IPS-NIHi7 (cell line): Measurements from ENCODE around the gene NKX6-1.

ENCODE experiments used
- DNase-seq: peaks from one replicate; pipeline ENCODE4 v3.0.0; 2012; ENCODE audit warnings: mixed read lengths; ENCODE audit errors: extremely low spot score

NKX6-1 gene

GRCh38 chr4:84498935-84499623, at the start of gene NKX6-1:
NKX6-1 (minus strand) TSS chr4:84499292; CDS start chr4:84498228, 1,064 bp downstream.
- peak; percentile 98 for DNase-seq

- DNase-seq: no peak
Observed at GRCh38 chr4:84547211-84547610, 48.1 kb upstream of the NKX6-1 start.

GRCh38 chr4:84545093-84545492, 46.0 kb upstream of the NKX6-1 start:
- DNase-seq: no peak

GRCh38 chr4:84535901-84536300, 36.8 kb upstream of the NKX6-1 start:
- DNase-seq: no peak

- no peak for DNase-seq
Observed at GRCh38 chr4:84531689-84532088, 32.6 kb upstream of the NKX6-1 start.

- no peak for DNase-seq
Observed at GRCh38 chr4:84530871-84531270, 31.8 kb upstream of the NKX6-1 start.

GRCh38 chr4:84530454-84530853, 31.4 kb upstream of the NKX6-1 start:
- DNase-seq: no peak

GRCh38 chr4:84529169-84529751, 30.2 kb upstream of the NKX6-1 start:
- DNase-seq: peak; percentile 21

- DNase-seq: no peak
Observed at GRCh38 chr4:84527391-84527790, 28.3 kb upstream of the NKX6-1 start.

- no peak for DNase-seq
Observed at GRCh38 chr4:84515075-84515474, 16.0 kb upstream of the NKX6-1 start.

- DNase-seq: no peak
Observed at GRCh38 chr4:84512277-84512676, 13.2 kb upstream of the NKX6-1 start.

- DNase-seq: no peak
Observed at GRCh38 chr4:84511703-84512102, 12.6 kb upstream of the NKX6-1 start.

GRCh38 chr4:84507941-84508340, 8.8 kb upstream of the NKX6-1 start:
- no peak for DNase-seq

GRCh38 chr4:84504821-84505220, 5.7 kb upstream of the NKX6-1 start:
- no peak for DNase-seq

GRCh38 chr4:84503495-84504437, 4.7 kb upstream of the NKX6-1 start:
- DNase-seq: peak; percentile 78

GRCh38 chr4:84502955-84503373, 3.9 kb upstream of the NKX6-1 start:
- no peak for DNase-seq

GRCh38 chr4:84502333-84502954, 3.4 kb upstream of the NKX6-1 start:
- DNase-seq: no peak

GRCh38 chr4:84501721-84502267, 2.7 kb upstream of the NKX6-1 start:
- DNase-seq: no peak

GRCh38 chr4:84501202-84501503, 2.1 kb upstream of the NKX6-1 start:
- no peak for DNase-seq

- DNase-seq: no peak
Observed at GRCh38 chr4:84500386-84501201, 1.5 kb upstream of the NKX6-1 start.

- peak; percentile 58 for DNase-seq
Observed at GRCh38 chr4:84499624-84499982, 511 bp upstream of the NKX6-1 start.
